Measurements from ENCODE around the gene AK8. TPM values are rescaled to one million over a fixed set of nuclear protein-coding genes. Genes with fewer than 3 reads are reported as not detected.

AK8 gene
- total RNA-seq, 4 donors from 2014 or later, result 1.4 to 3.7 (median 1.8) TPM

GRCh38 chr9:132853482-132853881, 24.6 kb downstream of the AK8 start:
- H3K9me3 ChIP-seq, result no peaks in the 10 kb centered on the region
- TF ChIP-seq CTCF (IDR thresholded peaks at IDR 0.05) (no peak), POLR2A (IDR thresholded peaks at IDR 0.05) (no peak), POLR2AphosphoS5 (IDR thresholded peaks at IDR 0.05) (no peak), EP300 (IDR thresholded peaks at IDR 0.05) (no peak)
- H3K36me3 ChIP-seq, result no peaks in the 10 kb centered on the region
- H3K4me1 ChIP-seq, result peaks cover 18% of the 10 kb centered on the region
- no peak overlapping the region for H3K4me3 ChIP-seq
- 92% methylated on average over 4 of the region's 4 CpGs for WGBS
- DNase-seq (ENCODE audit: low spot score in 2 of 2), result no peak
- H3K27me3 ChIP-seq, result no peaks in the 10 kb centered on the region
- H3K27ac ChIP-seq, result no peak overlapping the region

GRCh38 chr9:132849185-132849706, 28.8 kb downstream of the AK8 start:
- no peak for DNase-seq (ENCODE audit: low spot score in 2 of 2)
- TF ChIP-seq POLR2A (IDR thresholded peaks at IDR 0.05) (no peak), CTCF (IDR thresholded peaks at IDR 0.05) (no peak), EP300 (IDR thresholded peaks at IDR 0.05) (no peak), POLR2AphosphoS5 (IDR thresholded peaks at IDR 0.05) (no peak)
- Histone ChIP-seq H3K36me3 (no peaks in the 10 kb centered on the region), H3K27me3 (no peaks in the 10 kb centered on the region), H3K9me3 (no peaks in the 10 kb centered on the region), H3K4me3 (no peak overlapping the region), H3K4me1 (no peaks in the 10 kb centered on the region), H3K27ac (no peak overlapping the region)
- WGBS, result 57% methylated on average over 8 of the region's 12 CpGs

- no peak overlapping the region for H3K4me3 ChIP-seq
- no peak for TF ChIP-seq CTCF (IDR thresholded peaks at IDR 0.05)
- no peak for TF ChIP-seq EP300 (IDR thresholded peaks at IDR 0.05)
- no peak for TF ChIP-seq POLR2AphosphoS5 (IDR thresholded peaks at IDR 0.05)
- TF ChIP-seq POLR2A (IDR thresholded peaks at IDR 0.05), result no peak
- no peaks in the 10 kb centered on the region for H3K9me3 ChIP-seq
- WGBS, result 88% methylated on average over 12 of the region's 15 CpGs
- no peak for DNase-seq (ENCODE audit: low spot score in 2 of 2)
- H3K27ac ChIP-seq, result no peak overlapping the region
- H3K4me1 ChIP-seq, result no peaks in the 10 kb centered on the region
- no peaks in the 10 kb centered on the region for H3K27me3 ChIP-seq
- H3K36me3 ChIP-seq, result no peaks in the 10 kb centered on the region
Measured at GRCh38 chr9:132846918-132847515, 31.1 kb downstream of the AK8 start.

GRCh38 chr9:132846109-132846917, 31.8 kb downstream of the AK8 start:
- 83% methylated on average over 12 of the region's 12 CpGs for WGBS
- Histone ChIP-seq H3K36me3 (no peaks in the 10 kb centered on the region), H3K9me3 (no peaks in the 10 kb centered on the region), H3K27ac (no peak overlapping the region), H3K4me1 (no peaks in the 10 kb centered on the region), H3K4me3 (no peak overlapping the region), H3K27me3 (no peaks in the 10 kb centered on the region)
- DNase-seq (ENCODE audit: low spot score in 2 of 2), result no peak
- TF ChIP-seq CTCF (IDR thresholded peaks at IDR 0.05) (no peak), POLR2AphosphoS5 (IDR thresholded peaks at IDR 0.05) (no peak), POLR2A (IDR thresholded peaks at IDR 0.05) (no peak), EP300 (IDR thresholded peaks at IDR 0.05) (no peak)
